Peyer's patch (tissue), 4 donors: ENCODE results near the gene SEMA6B.

Experiments
- CTCF ChIP-seq, 6 experiments: fragments of 450-650 bp in 4 of 6; fragments of 200-600 bp in 2 of 6; sonication (generic) in 1 of 6; IDR thresholded peaks; one replicate each; pipeline ENCODE4 v1.5.1; 2017 to 2019; ENCODE audit warnings: antibody characterized with exemption in 6 of 6, mild to moderate bottlenecking in 3 of 6, moderate library complexity in 1 of 6
- POLR2A ChIP-seq, 2 donors: fragments of 450-650 bp; IDR thresholded peaks; one replicate each; pipeline ENCODE4 v1.5.1; 2017; ENCODE audit warnings: antibody characterized with exemption in 2 of 2, mild to moderate bottlenecking in 2 of 2, moderate library complexity in 2 of 2

GRCh38 chr19:4519172-4519496, 40.4 kb downstream of the SEMA6B start:
- TF ChIP-seq CTCF (IDR thresholded peaks at IDR 0.05) (no peak), POLR2A (IDR thresholded peaks at IDR 0.05) (no peak)
